HEK293 (cell line): ENCODE measurements around the gene MOCS3.

Experiments used
- BCL11B ChIP-seq: fragments of 450-650 bp; formaldehyde crosslinking; IDR thresholded peaks from 2 replicates; pipeline ENCODE4 v1.5.1; 2016; ENCODE audit warnings: low read depth, missing biosample characterization, missing genetic modification characterization
- GLIS1 ChIP-seq: fragments of 450-650 bp; formaldehyde crosslinking; IDR thresholded peaks from 2 replicates; pipeline ENCODE4 v1.5.1; 2016; ENCODE audit warnings: missing biosample characterization, missing genetic modification characterization
- OVOL3 ChIP-seq: fragments of 450-650 bp; formaldehyde crosslinking; IDR thresholded peaks from 2 replicates; pipeline ENCODE4 v1.5.1; 2016; ENCODE audit warnings: missing biosample characterization, missing genetic modification characterization
- REPIN1 ChIP-seq: fragments of 450-650 bp; formaldehyde crosslinking; IDR thresholded peaks from 2 replicates; pipeline ENCODE4 v1.5.1; 2017; ENCODE audit warnings: missing biosample characterization, missing genetic modification characterization, low read depth
- TRIM28 ChIP-seq: IDR thresholded peaks from 2 replicates; pipeline ENCODE4 v1.6.1; 2011; ENCODE audit warnings: low read length, control low read depth, borderline replicate concordance
- ZBTB20 ChIP-seq: fragments of 450-650 bp; formaldehyde crosslinking; IDR thresholded peaks from 2 replicates; pipeline ENCODE4 v1.5.1; 2016; ENCODE audit warnings: missing biosample characterization, missing genetic modification characterization
- ZBTB21 ChIP-seq: fragments of 450-650 bp; formaldehyde crosslinking; IDR thresholded peaks from 2 replicates; pipeline ENCODE4 v1.5.1; 2017; ENCODE audit warnings: missing biosample characterization, missing genetic modification characterization
- ZNF132 ChIP-seq: fragments of 450-650 bp; formaldehyde crosslinking; IDR thresholded peaks from 2 replicates; pipeline ENCODE4 v1.5.1; 2017; ENCODE audit warnings: missing biosample characterization, missing genetic modification characterization, borderline replicate concordance
- ZNF175 ChIP-seq: fragments of 450-650 bp; formaldehyde crosslinking; IDR thresholded peaks from 2 replicates; pipeline ENCODE4 v1.5.1; 2016; ENCODE audit warnings: missing biosample characterization, missing genetic modification characterization
- ZNF211 ChIP-seq: fragments of 450-650 bp; formaldehyde crosslinking; IDR thresholded peaks from 2 replicates; pipeline ENCODE4 v1.5.1; 2016; ENCODE audit warnings: low read depth, missing biosample characterization, missing genetic modification characterization
- ZNF280C ChIP-seq: fragments of 450-650 bp; formaldehyde crosslinking; IDR thresholded peaks from 2 replicates; pipeline ENCODE4 v1.5.1; 2016; ENCODE audit warnings: missing biosample characterization, missing genetic modification characterization
- ZNF302 ChIP-seq: fragments of 450-650 bp; formaldehyde crosslinking; IDR thresholded peaks from 2 replicates; pipeline ENCODE4 v1.5.1; 2016; ENCODE audit warnings: missing biosample characterization, missing genetic modification characterization, low read depth
- ZNF335 ChIP-seq: fragments of 450-650 bp; formaldehyde crosslinking; conservative IDR thresholded peaks from 2 replicates; pipeline ENCODE4 v1.5.1; 2016; ENCODE audit warnings: missing biosample characterization, missing genetic modification characterization
- ZNF341 ChIP-seq: fragments of 450-650 bp; formaldehyde crosslinking; IDR thresholded peaks from 2 replicates; pipeline ENCODE4; 2016; ENCODE audit warnings: low read depth, missing biosample characterization, missing genetic modification characterization
- ZNF48 ChIP-seq: fragments of 450-650 bp; formaldehyde crosslinking; IDR thresholded peaks from 2 replicates; pipeline ENCODE4 v1.5.1; 2016; ENCODE audit warnings: missing biosample characterization, missing genetic modification characterization
- ZNF501 ChIP-seq: fragments of 450-650 bp; formaldehyde crosslinking; IDR thresholded peaks from 2 replicates; pipeline ENCODE4 v1.5.1; 2016; ENCODE audit warnings: missing biosample characterization, missing genetic modification characterization
- ZNF561 ChIP-seq: fragments of 450-650 bp; IDR thresholded peaks from 2 replicates; pipeline ENCODE4 v1.5.1; 2018; ENCODE audit warnings: missing biosample characterization, missing genetic modification characterization, borderline replicate concordance
- ZNF585B ChIP-seq: fragments of 450-650 bp; formaldehyde crosslinking; IDR thresholded peaks from 2 replicates; pipeline ENCODE4 v1.5.1; 2016; ENCODE audit warnings: missing biosample characterization, missing genetic modification characterization
- ZNF600 ChIP-seq: fragments of 450-650 bp; formaldehyde crosslinking; IDR thresholded peaks from 2 replicates; pipeline ENCODE4 v1.5.1; 2016; ENCODE audit warnings: missing biosample characterization, missing genetic modification characterization
- ZNF704 ChIP-seq: fragments of 450-650 bp; formaldehyde crosslinking; IDR thresholded peaks from 2 replicates; pipeline ENCODE4 v1.5.1; 2016; ENCODE audit warnings: missing biosample characterization, missing genetic modification characterization
- ZNF768 ChIP-seq: fragments of 450-650 bp; formaldehyde crosslinking; IDR thresholded peaks from 2 replicates; pipeline ENCODE4 v1.5.1; 2018; ENCODE audit warnings: missing biosample characterization, mild to moderate bottlenecking, missing genetic modification characterization
- ZNF791 ChIP-seq: fragments of 450-650 bp; formaldehyde crosslinking; IDR thresholded peaks from 2 replicates; pipeline ENCODE4 v1.5.1; 2016; ENCODE audit warnings: missing biosample characterization, missing genetic modification characterization
- ZXDB ChIP-seq: fragments of 450-650 bp; formaldehyde crosslinking; IDR thresholded peaks from 2 replicates; pipeline ENCODE4 v1.5.1; 2016; ENCODE audit warnings: missing biosample characterization, missing genetic modification characterization
- TF ChIP-seq, protein P1 (sequence below): fragments of 450-650 bp; formaldehyde crosslinking; IDR thresholded peaks from 2 replicates; pipeline ENCODE4 v1.5.1; 2016; ENCODE audit warnings: missing biosample characterization, missing genetic modification characterization, borderline replicate concordance
- TF ChIP-seq, protein P2 (sequence below): fragments of 450-650 bp; IDR thresholded peaks from 2 replicates; pipeline ENCODE4 v1.5.1; 2018; ENCODE audit warnings: missing biosample characterization, missing genetic modification characterization
- TF ChIP-seq, protein P3 (sequence below): sonication (generic); formaldehyde crosslinking; IDR thresholded peaks from 2 replicates; pipeline ENCODE4 v1.8.1; 2022; ENCODE audit warnings: mild to moderate bottlenecking, moderate library complexity, missing genetic modification reagents
- TF ChIP-seq, protein P4 (sequence below): fragments of 450-650 bp; formaldehyde crosslinking; IDR thresholded peaks from 2 replicates; pipeline ENCODE4 v1.5.1; 2017; ENCODE audit warnings: missing biosample characterization, mild to moderate bottlenecking, missing genetic modification characterization, moderate library complexity
- TF ChIP-seq, protein P5 (sequence below): fragments of 450-650 bp; formaldehyde crosslinking; IDR thresholded peaks from 2 replicates; pipeline ENCODE4 v1.5.1; 2016; ENCODE audit warnings: missing biosample characterization, missing genetic modification characterization
- TF ChIP-seq, protein P6 (sequence below): fragments of 450-650 bp; formaldehyde crosslinking; IDR thresholded peaks from 2 replicates; pipeline ENCODE4 v1.5.1; 2016; ENCODE audit warnings: missing biosample characterization, missing genetic modification characterization

Gene MOCS3

DNA sequence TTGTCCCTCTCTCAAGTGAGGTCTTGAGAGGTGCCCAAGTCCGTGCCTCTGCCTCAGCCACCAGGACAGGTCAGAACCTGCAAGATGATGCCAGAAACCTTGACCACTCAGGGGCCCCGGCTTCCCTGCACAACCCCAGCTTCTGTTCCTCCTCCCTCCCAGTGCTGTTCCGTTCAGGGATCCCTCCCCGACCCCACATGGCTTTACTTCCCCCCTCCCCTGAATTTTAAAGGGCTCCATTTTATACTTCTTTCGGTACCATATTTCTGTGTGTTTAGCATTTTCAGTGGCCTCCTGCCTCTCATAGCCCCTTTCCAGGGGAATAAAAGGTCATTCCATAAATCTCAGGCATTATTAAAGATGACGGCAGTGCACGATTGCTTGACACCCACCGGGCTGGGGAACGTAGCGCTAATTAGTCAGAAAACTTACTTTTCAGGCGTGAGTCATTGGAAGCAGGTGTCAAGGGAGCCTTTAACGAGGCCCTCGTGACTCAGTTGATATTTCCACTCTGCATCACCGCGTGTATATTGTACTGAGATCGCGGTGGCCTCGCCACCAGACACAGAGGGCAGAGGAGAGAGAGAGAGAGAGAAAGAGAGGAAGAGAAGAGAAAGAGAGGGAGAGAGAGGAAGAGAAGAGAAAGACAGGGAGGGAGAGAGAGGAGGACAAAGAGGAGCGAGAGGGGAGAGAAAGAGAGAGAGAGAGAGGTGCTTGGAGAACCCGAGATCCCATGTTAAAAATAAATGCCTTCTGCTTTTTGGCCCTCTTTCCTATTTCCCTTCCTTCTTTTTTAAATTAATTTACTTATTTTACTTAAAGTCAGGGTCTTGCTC, 43.0 kb downstream of the MOCS3 start (continued):
- TF ChIP-seq ZNF501 (no peak), REPIN1 (tag by site-specific recombination) (no peak), ZNF335 (no peak), GLIS1 (tag by site-specific recombination) (no peak), ZNF704 (tag by site-specific recombination) (no peak), TRIM28 (no peak), ZBTB20 (tag by site-specific recombination) (no peak), ZNF585B (tag by site-specific recombination) (no peak), ZNF341 (tag by site-specific recombination) (peak; percentile 68), ZNF600 (no peak), ZNF280C (tag by site-specific recombination) (no peak), ZNF302 (tag by site-specific recombination) (no peak), ZNF211 (tag by site-specific recombination) (no peak), ZNF175 (tag by site-specific recombination) (no peak), ZXDB (no peak), ZNF768 (tag by site-specific recombination) (no peak), ZNF132 (tag by site-specific recombination) (no peak), ZBTB21 (no peak), ZNF561 (no peak), ZNF48 (tag by site-specific recombination) (no peak), ZNF791 (no peak), BCL11B (tag by site-specific recombination) (no peak), OVOL3 (no peak)
- TF ChIP-seq, protein P1, sequence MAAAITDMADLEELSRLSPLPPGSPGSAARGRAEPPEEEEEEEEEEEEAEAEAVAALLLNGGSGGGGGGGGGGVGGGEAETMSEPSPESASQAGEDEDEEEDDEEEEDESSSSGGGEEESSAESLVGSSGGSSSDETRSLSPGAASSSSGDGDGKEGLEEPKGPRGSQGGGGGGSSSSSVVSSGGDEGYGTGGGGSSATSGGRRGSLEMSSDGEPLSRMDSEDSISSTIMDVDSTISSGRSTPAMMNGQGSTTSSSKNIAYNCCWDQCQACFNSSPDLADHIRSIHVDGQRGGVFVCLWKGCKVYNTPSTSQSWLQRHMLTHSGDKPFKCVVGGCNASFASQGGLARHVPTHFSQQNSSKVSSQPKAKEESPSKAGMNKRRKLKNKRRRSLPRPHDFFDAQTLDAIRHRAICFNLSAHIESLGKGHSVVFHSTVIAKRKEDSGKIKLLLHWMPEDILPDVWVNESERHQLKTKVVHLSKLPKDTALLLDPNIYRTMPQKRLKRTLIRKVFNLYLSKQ (tag by site-specific recombination): no peak
- TF ChIP-seq, protein P2, sequence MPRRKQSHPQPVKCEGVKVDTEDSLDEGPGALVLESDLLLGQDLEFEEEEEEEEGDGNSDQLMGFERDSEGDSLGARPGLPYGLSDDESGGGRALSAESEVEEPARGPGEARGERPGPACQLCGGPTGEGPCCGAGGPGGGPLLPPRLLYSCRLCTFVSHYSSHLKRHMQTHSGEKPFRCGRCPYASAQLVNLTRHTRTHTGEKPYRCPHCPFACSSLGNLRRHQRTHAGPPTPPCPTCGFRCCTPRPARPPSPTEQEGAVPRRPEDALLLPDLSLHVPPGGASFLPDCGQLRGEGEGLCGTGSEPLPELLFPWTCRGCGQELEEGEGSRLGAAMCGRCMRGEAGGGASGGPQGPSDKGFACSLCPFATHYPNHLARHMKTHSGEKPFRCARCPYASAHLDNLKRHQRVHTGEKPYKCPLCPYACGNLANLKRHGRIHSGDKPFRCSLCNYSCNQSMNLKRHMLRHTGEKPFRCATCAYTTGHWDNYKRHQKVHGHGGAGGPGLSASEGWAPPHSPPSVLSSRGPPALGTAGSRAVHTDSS (tag by site-specific recombination): no peak
- TF ChIP-seq, protein P3, sequence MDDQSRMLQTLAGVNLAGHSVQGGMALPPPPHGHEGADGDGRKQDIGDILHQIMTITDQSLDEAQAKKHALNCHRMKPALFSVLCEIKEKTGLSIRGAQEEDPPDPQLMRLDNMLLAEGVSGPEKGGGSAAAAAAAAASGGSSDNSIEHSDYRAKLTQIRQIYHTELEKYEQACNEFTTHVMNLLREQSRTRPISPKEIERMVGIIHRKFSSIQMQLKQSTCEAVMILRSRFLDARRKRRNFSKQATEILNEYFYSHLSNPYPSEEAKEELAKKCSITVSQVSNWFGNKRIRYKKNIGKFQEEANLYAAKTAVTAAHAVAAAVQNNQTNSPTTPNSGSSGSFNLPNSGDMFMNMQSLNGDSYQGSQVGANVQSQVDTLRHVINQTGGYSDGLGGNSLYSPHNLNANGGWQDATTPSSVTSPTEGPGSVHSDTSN (CRISPR knock-in tag): no peak
- TF ChIP-seq, protein P4, sequence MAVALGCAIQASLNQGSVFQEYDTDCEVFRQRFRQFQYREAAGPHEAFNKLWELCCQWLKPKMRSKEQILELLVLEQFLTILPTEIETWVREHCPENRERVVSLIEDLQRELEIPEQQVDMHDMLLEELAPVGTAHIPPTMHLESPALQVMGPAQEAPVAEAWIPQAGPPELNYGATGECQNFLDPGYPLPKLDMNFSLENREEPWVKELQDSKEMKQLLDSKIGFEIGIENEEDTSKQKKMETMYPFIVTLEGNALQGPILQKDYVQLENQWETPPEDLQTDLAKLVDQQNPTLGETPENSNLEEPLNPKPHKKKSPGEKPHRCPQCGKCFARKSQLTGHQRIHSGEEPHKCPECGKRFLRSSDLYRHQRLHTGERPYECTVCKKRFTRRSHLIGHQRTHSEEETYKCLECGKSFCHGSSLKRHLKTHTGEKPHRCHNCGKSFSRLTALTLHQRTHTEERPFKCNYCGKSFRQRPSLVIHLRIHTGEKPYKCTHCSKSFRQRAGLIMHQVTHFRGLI (tag by site-specific recombination): no peak
- TF ChIP-seq, protein P5, sequence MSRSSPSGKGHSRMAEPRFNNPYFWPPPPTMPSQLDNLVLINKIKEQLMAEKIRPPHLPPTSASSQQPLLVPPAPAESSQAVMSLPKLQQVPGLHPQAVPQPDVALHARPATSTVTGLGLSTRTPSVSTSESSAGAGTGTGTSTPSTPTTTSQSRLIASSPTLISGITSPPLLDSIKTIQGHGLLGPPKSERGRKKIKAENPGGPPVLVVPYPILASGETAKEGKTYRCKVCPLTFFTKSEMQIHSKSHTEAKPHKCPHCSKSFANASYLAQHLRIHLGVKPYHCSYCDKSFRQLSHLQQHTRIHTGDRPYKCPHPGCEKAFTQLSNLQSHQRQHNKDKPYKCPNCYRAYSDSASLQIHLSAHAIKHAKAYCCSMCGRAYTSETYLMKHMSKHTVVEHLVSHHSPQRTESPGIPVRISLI (tag by site-specific recombination): no peak
- TF ChIP-seq, protein P6, sequence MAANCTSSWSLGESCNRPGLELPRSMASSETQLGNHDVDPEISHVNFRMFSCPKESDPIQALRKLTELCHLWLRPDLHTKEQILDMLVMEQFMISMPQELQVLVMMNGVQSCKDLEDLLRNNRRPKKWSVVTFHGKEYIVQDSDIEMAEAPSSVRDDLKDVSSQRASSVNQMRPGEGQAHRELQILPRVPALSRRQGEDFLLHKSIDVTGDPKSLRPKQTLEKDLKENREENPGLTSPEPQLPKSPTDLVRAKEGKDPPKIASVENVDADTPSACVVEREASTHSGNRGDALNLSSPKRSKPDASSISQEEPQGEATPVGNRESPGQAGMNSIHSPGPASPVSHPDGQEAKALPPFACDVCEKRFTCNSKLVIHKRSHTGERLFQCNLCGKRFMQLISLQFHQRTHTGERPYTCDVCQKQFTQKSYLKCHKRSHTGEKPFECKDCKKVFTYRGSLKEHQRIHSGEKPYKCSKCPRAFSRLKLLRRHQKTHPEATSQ: no peak
